Measurements from ENCODE around the gene DSG2.

Gene DSG2

GRCh38 chr18:31558567-31558966 is 60.6 kb downstream of the DSG2 start:
- no peak for DNase-seq

DNA sequence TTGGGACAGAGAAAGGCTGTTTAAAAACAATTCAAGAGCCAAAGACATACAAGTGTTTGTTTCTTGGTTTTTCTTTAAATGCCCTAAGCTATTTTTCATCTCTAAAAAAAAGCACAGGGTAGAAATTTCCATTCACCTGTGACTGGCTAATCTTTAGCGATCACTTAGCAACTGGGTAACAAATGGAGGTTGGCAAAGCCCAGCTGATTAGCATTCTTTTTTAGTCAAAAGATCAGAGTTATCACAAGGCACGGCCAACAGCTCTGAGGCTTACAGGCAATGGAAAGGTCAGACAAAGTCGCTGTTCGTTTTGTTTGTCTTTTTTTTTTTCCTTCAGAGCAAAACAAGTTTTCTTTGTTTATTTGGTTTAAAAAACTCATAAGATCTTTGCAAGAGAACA is 64.7 kb downstream of the DSG2 start:
- DNase-seq = no peak

- no peak for DNase-seq
These were observed 65.8 kb downstream of the DSG2 start for GRCh38 chr18:31563778-31564177.

DNA sequence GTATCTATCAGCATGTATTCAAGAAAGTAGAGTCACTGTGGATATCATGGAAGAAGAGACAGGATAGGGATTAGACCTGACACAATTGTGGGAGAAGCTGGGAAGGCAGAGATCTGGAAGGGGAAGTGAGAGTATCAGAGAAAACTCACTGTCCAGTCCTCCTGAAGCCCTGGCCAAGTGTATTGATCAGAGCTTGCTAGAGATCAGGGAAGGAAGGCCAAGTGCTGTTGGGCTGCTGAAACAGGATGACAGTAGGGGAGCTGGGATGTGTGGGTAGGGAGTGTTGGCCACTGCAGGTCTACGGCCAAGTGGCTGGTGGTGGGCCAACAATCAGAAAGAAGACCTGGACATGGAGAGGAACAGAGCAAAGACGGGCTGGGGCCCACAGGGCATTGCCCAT is 67.4 kb downstream of the DSG2 start:
- no peak for DNase-seq

DNA sequence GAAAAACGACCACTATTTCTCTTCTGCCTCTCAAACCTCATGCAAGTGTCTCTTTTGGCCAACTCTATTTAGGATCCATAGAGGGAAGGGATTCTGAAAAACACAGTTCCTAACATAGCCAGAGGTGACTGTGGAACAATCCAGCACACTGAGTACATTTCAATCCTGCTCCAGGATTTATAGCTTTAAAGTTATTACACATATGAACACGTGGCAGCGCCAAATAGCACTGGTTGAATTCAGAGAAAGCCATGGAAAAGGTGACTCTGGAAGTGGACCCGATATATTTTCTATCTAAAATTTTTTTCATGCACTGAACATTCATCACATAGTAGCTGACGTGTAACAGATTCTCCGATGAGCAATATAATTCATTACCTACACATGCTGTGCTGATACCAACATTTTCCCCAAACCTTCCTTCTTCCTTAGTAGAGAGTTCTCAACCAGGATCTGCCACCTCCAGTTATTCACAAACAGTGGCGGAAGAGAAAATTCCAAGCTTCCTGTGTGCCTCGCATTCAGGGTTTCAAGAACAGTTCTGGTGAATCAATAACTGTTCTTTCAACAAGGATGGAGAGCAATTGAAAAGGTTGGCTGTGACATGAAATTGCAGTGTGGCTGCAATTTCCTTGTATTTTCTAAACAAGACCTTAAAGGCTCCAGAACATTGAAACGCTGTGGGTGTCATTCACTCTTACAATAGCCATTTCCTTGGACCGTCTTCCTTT is 68.0 kb downstream of the DSG2 start:
- no peak for DNase-seq

- no peak for DNase-seq
These were observed 68.8 kb downstream of the DSG2 start for GRCh38 chr18:31566576-31567306.

- DNase-seq = no peak
These were observed 74.4 kb downstream of the DSG2 start for GRCh38 chr18:31572368-31572767.

GRCh38 chr18:31573051-31573450 is 75.1 kb downstream of the DSG2 start:
- no peak for DNase-seq

- no peak for DNase-seq
These were observed 76.4 kb downstream of the DSG2 start for GRCh38 chr18:31574359-31574758.

- DNase-seq = no peak
These were observed 77.7 kb downstream of the DSG2 start for GRCh38 chr18:31575515-31576257.

DNA sequence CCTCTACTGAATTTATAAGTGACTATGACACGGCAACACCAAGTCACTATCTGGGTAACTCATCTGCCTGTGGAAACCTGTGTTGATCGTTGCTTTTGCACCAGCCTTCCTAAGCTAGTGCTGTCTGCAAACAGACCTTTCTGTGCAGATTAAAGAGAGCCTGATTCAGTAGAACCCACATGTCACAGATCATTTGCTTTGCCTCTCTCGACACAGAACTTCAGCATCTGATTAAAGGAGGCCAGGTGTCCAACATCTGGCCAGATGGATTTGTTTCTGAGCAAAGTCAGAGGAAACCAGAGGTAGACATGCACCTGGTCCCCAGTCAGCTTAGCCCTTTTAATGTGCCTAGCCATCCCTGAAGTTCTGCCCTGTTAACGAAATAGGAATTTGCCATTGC is 78.7 kb downstream of the DSG2 start:
- DNase-seq = no peak

DNA sequence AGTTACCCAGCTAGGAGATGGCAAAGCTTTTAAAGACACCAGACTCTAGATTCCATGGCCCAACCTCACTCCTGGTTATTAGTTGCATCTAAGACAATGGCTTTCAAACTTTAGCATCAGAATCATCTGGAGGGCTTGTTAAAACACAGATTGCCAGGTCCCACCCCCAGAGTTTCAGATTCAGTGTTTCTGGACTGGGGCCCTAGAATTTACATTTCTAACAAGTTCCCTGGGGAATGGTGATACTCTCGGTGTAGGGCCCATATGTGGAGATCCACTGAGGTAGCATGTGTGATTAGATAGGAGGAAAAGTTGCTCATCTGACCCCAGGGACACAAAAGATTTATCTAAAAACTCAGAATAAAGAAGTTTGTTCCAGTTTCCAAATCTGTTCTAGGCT is 79.2 kb downstream of the DSG2 start:
- no peak for DNase-seq

- DNase-seq = no peak
These were observed 80.1 kb downstream of the DSG2 start for GRCh38 chr18:31578126-31578525.

- no peak for DNase-seq
These were observed 81.4 kb downstream of the DSG2 start for GRCh38 chr18:31579375-31579774.

DNA sequence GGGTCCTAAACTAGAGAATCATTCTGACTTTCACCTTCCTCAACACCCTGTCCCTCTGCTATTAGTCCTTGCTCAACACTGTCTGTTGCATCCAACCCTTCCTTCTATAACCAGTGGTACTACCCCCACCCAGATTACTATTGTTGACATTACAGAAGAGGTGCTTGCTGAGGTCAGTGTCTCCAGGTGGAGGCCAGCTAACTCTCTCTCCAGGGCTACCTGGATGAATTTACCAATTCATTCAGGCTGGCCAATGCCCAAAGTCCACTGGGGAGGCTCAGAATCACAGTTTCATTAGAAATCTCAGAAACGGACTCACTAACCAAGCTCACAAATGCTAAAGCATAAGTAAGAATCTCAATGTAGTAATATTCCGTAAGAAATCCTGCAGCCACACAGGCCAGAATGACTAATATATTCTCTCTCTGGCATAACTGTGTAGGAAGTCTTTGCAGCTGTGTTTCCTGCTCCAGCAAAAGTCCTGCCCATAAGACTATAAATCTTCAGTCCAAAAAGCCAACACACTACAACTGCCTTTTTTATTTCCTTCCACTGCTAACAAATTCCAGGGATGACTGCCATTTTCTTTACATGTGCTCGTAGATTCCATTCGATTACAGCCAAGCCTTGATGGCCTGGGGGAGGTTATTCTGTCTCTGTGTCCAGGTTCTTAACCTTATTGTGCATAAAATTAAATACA is 83.7 kb downstream of the DSG2 start:
- no peak for DNase-seq

DNA sequence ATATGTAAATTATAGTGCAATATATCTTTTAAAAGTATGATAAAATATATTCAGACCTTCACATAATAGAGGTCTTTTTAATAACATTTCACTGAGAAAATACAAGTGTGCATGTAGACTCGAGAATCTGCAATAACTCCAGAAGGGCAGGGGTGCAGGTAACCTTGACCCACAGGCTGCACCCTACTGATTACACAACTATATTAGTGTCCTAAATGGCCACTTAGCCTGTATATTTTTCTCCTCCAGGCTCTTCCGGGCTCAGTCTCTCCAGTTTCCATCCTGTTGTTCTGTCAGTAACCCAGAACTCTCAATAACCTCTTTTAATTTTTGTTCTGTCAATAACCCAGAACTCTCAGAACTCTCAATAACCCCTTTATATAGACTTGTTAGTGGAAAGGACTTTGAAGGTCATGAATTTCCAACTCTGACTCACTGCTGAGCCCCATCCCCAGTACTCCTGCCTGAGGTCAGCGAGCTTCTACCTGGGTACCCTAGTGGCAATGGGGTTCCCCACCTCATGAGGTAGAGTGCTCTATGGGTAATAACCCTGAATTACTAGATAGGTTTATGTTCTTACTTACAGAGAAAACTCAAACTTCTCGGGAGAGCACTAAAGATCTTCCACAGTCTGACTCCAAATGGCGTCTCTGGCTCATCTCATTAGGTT is 85.3 kb downstream of the DSG2 start:
- no peak for DNase-seq

DNA sequence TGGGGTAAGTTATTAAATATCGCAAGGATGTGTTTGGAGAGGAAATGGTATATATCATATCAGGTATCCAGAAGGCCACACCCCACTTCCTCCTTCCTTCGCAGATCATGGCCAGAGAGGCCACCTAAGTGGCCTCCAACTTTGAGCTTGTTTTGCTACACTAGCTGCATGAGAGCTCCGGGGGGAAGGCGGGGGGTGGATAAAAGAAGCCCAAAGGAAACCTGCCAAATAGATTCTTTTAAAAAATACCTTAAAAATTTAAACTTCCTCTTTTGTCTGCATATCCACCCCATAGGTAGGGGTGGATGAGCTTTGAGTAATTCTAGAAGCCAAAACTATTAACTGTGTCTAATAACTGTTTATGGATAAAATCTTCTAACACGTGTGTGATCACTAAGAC is 88.0 kb downstream of the DSG2 start:
- DNase-seq = no peak

DNA sequence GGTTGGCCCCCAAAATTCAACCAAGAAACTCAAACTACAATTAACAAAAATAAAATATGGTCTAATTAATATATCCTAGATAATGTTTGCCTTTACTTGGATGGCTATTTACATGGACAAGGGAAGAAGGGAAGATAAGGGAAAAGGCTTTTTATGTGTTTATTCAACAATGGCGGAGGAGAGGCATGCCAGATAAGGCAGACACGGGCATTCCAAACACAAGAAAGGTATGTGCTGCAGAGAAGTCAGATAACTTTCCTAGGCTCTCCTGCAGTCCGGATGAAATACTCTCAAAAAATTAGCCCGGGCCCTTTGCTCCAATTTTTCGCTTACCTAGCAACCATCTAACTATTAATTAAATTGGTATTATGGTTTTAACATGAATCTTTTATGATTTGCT is 88.6 kb downstream of the DSG2 start:
- no peak for DNase-seq

- DNase-seq = no peak
These were observed 89.6 kb downstream of the DSG2 start for GRCh38 chr18:31587529-31587928.

DNA sequence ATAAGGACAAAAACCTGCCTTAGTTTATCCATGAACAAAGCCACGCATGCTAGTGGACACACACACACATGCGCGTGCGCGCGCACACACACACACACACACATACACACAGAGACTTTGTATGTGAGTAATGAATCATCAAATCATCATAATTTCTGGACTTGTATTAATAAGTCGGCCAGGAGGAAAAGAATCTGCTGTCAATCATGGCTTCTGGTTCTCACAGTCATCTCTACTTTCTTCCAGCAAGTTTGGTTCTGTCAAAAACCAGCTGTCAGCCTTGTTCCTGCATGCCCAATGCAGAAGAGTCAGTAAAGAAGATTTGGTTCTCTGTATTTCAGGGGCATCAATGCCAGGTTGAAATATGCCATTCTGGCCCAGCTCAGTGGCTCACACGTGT is 92.6 kb downstream of the DSG2 start:
- no peak for DNase-seq

- DNase-seq = no peak
These were observed 93.1 kb downstream of the DSG2 start for GRCh38 chr18:31591113-31591512.

DNA sequence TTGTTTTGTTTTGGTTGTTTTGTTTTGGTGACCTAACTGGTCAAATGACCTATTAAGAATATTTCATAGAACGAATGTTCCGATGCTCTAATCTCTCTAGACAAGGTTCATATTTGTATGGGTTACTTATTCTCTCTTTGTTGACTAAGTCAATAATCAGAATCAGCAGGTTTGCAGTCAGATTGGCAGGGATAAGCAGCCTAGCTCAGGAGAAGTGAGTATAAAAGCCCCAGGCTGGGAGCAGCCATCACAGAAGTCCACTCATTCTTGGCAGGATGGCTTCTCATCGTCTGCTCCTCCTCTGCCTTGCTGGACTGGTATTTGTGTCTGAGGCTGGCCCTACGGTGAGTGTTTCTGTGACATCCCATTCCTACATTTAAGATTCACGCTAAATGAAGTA is 93.7 kb downstream of the DSG2 start, which contains the start of gene TTR:
TSS of gene TTR (plus strand) at position 250 of the 400 bp plus-strand sequence. CDS start at position 276, 26 bp downstream.
- no peak for DNase-seq

Data from NCI-H1417 treated with DMSO at 0.1 percent for 48 hours (cell line).